Measurements from ENCODE around the gene KLHDC3. TPM values are rescaled to one million over a fixed set of nuclear protein-coding genes. Genes with fewer than 3 reads are reported as not detected.

Gene KLHDC3
- total RNA-seq, 1 experiment from 2014 or later, result 35.6 TPM

DNA sequence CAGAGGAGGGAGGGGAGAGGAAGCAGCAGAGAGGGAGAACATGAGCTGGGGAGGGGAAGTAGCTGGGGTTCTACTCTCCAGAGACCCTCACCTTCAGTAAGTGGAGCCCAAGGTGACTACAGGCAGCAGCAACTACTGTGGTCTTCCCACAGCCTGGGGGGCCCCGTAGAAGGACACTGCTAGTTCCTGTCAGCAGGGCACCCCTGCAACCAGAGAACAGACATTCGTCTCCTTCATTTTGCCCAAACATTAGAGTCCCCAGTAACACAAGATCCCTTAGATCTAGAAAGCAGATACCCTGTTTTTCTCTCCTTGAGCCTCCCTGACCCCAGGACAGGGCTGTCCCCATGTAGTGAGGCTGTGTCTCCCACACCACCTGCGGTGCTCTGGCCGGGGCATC is 45.3 kb upstream of the KLHDC3 start:
- intact Hi-C loops (cut with micrococcal nuclease), result no loop called here
- BruUV-seq (replicated peaks), result no TSS peak
- Mint-ChIP-seq H3K27ac (ENCODE audit: low read depth, unreplicated experiment) (no peak overlapping the region), H3K27me3 (ENCODE audit: insufficient read depth, unreplicated experiment) (no peaks in the 10 kb centered on the region), H3K4me3 (ENCODE audit: unreplicated experiment) (no peak overlapping the region), H3K36me3 (ENCODE audit: insufficient read depth, unreplicated experiment) (peaks cover 28% of the 10 kb centered on the region), H3K4me1 (ENCODE audit: insufficient read depth, unreplicated experiment) (peaks cover 7% of the 10 kb centered on the region), H3K9me3 (ENCODE audit: unreplicated experiment) (no peaks in the 10 kb centered on the region)
- no peak for DNase-seq (ENCODE audit: unreplicated experiment)
- ChIA-PET CTCF (no interaction called here), POLR2A (interaction anchor here (0.9 kb wide), 1 partner anchor 9 kb away, joined by 5 read pairs; no protein-coding TSS in a partner anchor)
- TF ChIP-seq, protein P1, sequence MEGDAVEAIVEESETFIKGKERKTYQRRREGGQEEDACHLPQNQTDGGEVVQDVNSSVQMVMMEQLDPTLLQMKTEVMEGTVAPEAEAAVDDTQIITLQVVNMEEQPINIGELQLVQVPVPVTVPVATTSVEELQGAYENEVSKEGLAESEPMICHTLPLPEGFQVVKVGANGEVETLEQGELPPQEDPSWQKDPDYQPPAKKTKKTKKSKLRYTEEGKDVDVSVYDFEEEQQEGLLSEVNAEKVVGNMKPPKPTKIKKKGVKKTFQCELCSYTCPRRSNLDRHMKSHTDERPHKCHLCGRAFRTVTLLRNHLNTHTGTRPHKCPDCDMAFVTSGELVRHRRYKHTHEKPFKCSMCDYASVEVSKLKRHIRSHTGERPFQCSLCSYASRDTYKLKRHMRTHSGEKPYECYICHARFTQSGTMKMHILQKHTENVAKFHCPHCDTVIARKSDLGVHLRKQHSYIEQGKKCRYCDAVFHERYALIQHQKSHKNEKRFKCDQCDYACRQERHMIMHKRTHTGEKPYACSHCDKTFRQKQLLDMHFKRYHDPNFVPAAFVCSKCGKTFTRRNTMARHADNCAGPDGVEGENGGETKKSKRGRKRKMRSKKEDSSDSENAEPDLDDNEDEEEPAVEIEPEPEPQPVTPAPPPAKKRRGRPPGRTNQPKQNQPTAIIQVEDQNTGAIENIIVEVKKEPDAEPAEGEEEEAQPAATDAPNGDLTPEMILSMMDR (IDR thresholded peaks at IDR 0.05; ENCODE audit: unreplicated experiment), result no peak

DNA sequence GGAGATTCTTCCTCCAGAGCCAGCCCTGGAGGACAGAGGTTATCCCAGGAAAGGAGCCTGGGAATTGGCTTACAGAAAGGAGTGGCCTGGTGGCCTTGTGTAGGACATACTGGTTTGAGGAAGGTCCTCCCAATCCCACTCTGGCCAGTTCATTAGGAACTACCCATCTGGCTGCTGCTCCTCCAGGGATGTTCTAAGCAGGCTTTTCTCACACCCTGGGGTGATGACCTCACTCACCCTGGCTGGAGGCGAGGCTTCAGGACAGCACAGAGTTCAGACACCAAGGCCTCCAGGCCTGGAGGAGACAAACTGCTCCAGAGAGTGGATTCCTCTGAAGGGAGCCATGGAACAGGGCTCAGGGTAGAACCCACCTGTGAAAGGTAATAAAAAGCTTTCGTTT is 44.6 kb upstream of the KLHDC3 start:
- CTCF ChIA-PET, result no interaction called here

DNA sequence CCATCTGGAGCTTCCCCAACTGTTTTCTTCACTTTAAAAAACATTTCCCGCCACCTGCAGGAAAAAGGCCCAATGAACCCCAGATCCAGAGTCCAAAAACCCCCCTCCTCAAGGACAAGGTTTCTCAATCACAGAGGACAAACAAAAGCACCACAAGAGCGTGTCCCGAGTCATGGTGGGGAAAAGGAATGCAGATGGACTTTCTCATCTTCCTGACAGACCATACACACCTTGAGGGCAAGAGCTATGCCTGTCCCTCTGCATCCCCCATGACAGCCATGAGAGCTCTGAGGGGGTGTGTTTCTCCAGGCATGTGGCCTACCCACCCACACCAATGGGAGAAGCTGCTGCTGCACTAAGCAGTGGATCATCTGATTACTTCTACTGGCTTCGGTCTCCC is 44.1 kb upstream of the KLHDC3 start:
- CTCF ChIA-PET, result no interaction called here
- peaks cover 7% of the 10 kb centered on the region for H3K4me1 Mint-ChIP-seq (ENCODE audit: insufficient read depth, unreplicated experiment)
- POLR2A ChIA-PET, result interaction anchor here (1.9 kb wide), 1 partner anchor 9 kb away, joined by 10 read pairs; the partner anchor contains the start of gene PEX6
- no peaks in the 10 kb centered on the region for H3K27me3 Mint-ChIP-seq (ENCODE audit: insufficient read depth, unreplicated experiment)
- intact Hi-C loops (cut with micrococcal nuclease), result no loop called here
- no TSS peak for BruUV-seq (replicated peaks)
- no peak overlapping the region for H3K27ac Mint-ChIP-seq (ENCODE audit: low read depth, unreplicated experiment)
- DNase-seq (ENCODE audit: unreplicated experiment), result no peak
- TF ChIP-seq, protein P1 (IDR thresholded peaks at IDR 0.05; ENCODE audit: unreplicated experiment), result no peak
- H3K4me3 Mint-ChIP-seq (ENCODE audit: unreplicated experiment), result no peak overlapping the region
- no peaks in the 10 kb centered on the region for H3K9me3 Mint-ChIP-seq (ENCODE audit: unreplicated experiment)
- H3K36me3 Mint-ChIP-seq (ENCODE audit: insufficient read depth, unreplicated experiment), result peaks cover 26% of the 10 kb centered on the region

More for the DNA sequence above, 44.6 kb upstream of the KLHDC3 start:
- H3K4me1 Mint-ChIP-seq (ENCODE audit: insufficient read depth, unreplicated experiment), result peaks cover 7% of the 10 kb centered on the region
- peaks cover 26% of the 10 kb centered on the region for H3K36me3 Mint-ChIP-seq (ENCODE audit: insufficient read depth, unreplicated experiment)
- BruUV-seq (replicated peaks), result no TSS peak
- H3K9me3 Mint-ChIP-seq (ENCODE audit: unreplicated experiment), result no peaks in the 10 kb centered on the region
- DNase-seq (ENCODE audit: unreplicated experiment), result no peak
- POLR2A ChIA-PET, result no interaction called here
- intact Hi-C loops (cut with micrococcal nuclease), result no loop called here
- H3K4me3 Mint-ChIP-seq (ENCODE audit: unreplicated experiment), result no peak overlapping the region
- H3K27me3 Mint-ChIP-seq (ENCODE audit: insufficient read depth, unreplicated experiment), result no peaks in the 10 kb centered on the region
- no peak overlapping the region for H3K27ac Mint-ChIP-seq (ENCODE audit: low read depth, unreplicated experiment)
- TF ChIP-seq, protein P1 (IDR thresholded peaks at IDR 0.05; ENCODE audit: unreplicated experiment), result no peak

DNA sequence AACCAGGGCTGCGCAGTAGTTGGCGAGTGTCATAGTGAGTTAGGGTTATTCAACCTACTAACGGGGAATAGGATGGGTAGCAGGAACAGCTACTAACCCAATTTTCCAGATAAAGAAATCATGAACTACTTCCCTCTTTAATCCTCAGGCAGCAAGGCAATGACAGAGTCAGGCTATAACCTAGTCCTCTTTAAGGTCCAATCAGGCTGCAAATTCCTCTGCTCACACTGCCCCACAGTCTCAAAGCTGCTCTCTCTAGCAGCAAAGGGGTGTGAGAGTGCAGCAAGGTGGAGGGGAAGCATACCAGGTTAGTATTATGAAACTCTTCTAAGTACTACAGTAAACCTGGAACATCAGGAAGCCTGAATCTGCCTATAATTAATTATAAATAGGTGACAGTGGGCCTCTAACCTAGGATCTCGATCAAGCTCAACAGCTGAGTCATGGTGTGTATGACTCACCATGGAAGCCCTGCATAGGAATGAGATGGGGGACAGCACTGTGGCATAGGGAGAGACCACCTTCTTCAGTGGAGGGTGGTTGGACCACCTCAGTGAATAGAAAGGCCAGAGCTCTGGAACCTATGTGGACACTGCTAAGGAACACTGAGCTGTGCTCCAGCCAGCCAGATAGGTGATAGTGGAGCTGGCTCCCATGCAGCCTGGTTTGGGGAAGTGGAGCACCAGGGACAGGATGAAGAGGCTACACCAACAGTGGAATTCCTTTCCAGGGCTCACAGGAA is 43.0 kb upstream of the KLHDC3 start:
- CTCF ChIA-PET, result interaction anchor here (0.7 kb wide), 1 partner anchor 535 kb away, joined by 3 read pairs; no protein-coding TSS in a partner anchor
- Mint-ChIP-seq H3K27ac (ENCODE audit: low read depth, unreplicated experiment) (peak overlapping the region; percentile 9), H3K4me3 (ENCODE audit: unreplicated experiment) (no peak overlapping the region), H3K27me3 (ENCODE audit: insufficient read depth, unreplicated experiment) (no peaks in the 10 kb centered on the region), H3K4me1 (ENCODE audit: insufficient read depth, unreplicated experiment) (peaks cover 7% of the 10 kb centered on the region), H3K36me3 (ENCODE audit: insufficient read depth, unreplicated experiment) (peaks cover 27% of the 10 kb centered on the region), H3K9me3 (ENCODE audit: unreplicated experiment) (no peaks in the 10 kb centered on the region)
- POLR2A ChIA-PET, result interaction anchor here (0.6 to 1.9 kb wide), 5 partner anchors 8 to 204 kb away, joined by 3 to 10 read pairs (median 4); partner anchors contain the start of genes PEX6 and PPP2R5D
- no TSS peak for BruUV-seq (replicated peaks)
- TF ChIP-seq, protein P1 (IDR thresholded peaks at IDR 0.05; ENCODE audit: unreplicated experiment), result no peak
- intact Hi-C loops (cut with micrococcal nuclease), result no loop called here
- peak; percentile 48 for DNase-seq (ENCODE audit: unreplicated experiment)

All from MCF 10A (cell line).